Gastrocnemius medialis (tissue), 4 donors: ENCODE data around the gene ADARB1. TPM values are rescaled to one million over a fixed set of nuclear protein-coding genes. Genes with fewer than 3 reads are reported as not detected.

Source experiments
- ATAC-seq, 2 donors: fragments of 150-250 bp; one replicate each; pipeline ENCODE4 v1.9.1; 2016
- DNase-seq, 2 donors: peaks; one replicate each; pipeline ENCODE4 v3.0.0-alpha.2; 2019
- H3K27ac ChIP-seq, 4 donors: fragments of 200-600 bp; sonication (generic); 1 replicate in 1 of 4; 2 replicates in 3 of 4; pipeline ENCODE4 v1.5.1; 2016 to 2018; ENCODE audit warnings: mild to moderate bottlenecking in 2 of 4, moderate library complexity in 1 of 4
- H3K27me3 ChIP-seq, 3 donors: fragments of 200-600 bp; sonication (generic) in 2 of 3; 1 replicate in 1 of 3; 2 replicates in 2 of 3; pipeline versions ENCODE4 v1.5.1 to v1.6.0; 2016 to 2019; ENCODE audit warnings: mild to moderate bottlenecking in 1 of 3, moderate library complexity in 1 of 3
- H3K36me3 ChIP-seq, 2 donors: fragments of 200-600 bp; sonication (generic) in 1 of 2; one replicate each; pipeline ENCODE4 v1.5.1; 2017 to 2018
- H3K4me1 ChIP-seq, 2 donors: fragments of 200-600 bp; sonication (generic) in 1 of 2; one replicate each; pipeline ENCODE4 v1.5.1; 2016 to 2017; ENCODE audit warnings: mild to moderate bottlenecking in 2 of 2
- H3K4me3 ChIP-seq, 4 donors: fragments of 200-600 bp; sonication (generic) in 3 of 4; 1 replicate in 1 of 4; 2 replicates in 3 of 4; pipeline ENCODE4 v1.5.1; 2016 to 2019; ENCODE audit warnings: mild to moderate bottlenecking in 2 of 4
- H3K9me3 ChIP-seq, 3 donors: fragments of 200-600 bp; sonication (generic) in 2 of 3; 1 replicate in 1 of 3; 2 replicates in 2 of 3; pipeline ENCODE4 v1.5.1; 2016 to 2019
- POLR2A ChIP-seq, 2 donors: fragments of 450-650 bp; IDR thresholded peaks; one replicate each; pipeline ENCODE4 v1.6.1; 2017; ENCODE audit warnings: antibody characterized with exemption in 2 of 2, mild to moderate bottlenecking in 2 of 2, moderate library complexity in 2 of 2
- in situ Hi-C, 4 donors: fragments of 200-750 bp; cut with MboI; loops; one replicate each; pipeline versions ENCODE4 v1.15.0 to v1.8.0; 2017; ENCODE audit warnings: low sequenced_read_pairs in 4 of 4
- intact Hi-C: fragments of 100-400 bp; cut with DNase I; formaldehyde crosslinking; loops from one replicate; pipeline ENCODE4 v1.15.1; 2023; ENCODE audit warnings: low total_unique reads
- total RNA-seq, 4 donors: library from RNA; depleted of rRNA; stranded (reverse); fragments of >200 nt; gene quantifications; one replicate each; pipeline versions ENCODE4 v1.1.0 to v1.2.3, GENCODE V29; 2016
- TF ChIP-seq, protein P1 (sequence below), 5 experiments: fragments of 450-650 bp in 3 of 5; fragments of 200-600 bp in 2 of 5; sonication (generic) in 2 of 5; IDR thresholded peaks in 4 of 5; conservative IDR thresholded peaks in 1 of 5; 1 replicate in 4 of 5; 2 replicates in 1 of 5; pipeline ENCODE4 v1.5.1; 2016 to 2019; ENCODE audit warnings: antibody characterized with exemption in 5 of 5, mild to moderate bottlenecking in 3 of 5, moderate library complexity in 3 of 5

ADARB1 gene
- total RNA-seq, 4 donors from 2014 or later, result 5.9 to 11.5 (median 6.9) TPM

DNA sequence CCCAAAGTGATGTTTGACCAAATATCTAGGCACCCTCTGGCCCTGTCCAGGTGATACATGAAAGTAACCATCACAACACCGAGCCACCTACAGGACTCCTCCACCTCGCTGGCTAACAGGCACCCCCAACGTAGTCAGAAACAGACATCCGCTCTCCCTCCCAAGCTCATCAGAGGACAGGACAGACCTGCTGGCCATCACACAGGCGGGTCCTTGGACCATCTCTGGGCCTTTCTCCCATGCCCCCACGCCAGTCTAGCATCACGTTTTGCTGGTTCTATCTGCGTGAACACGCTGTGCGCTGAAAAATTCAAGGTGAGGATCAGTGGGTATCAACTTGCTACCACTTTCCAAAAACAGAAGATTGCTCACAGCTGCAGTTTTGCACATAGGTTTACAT lies 21.4 kb upstream of the ADARB1 start:
- no peak for TF ChIP-seq POLR2A (IDR thresholded peaks at IDR 0.05)
- TF ChIP-seq, protein P1, sequence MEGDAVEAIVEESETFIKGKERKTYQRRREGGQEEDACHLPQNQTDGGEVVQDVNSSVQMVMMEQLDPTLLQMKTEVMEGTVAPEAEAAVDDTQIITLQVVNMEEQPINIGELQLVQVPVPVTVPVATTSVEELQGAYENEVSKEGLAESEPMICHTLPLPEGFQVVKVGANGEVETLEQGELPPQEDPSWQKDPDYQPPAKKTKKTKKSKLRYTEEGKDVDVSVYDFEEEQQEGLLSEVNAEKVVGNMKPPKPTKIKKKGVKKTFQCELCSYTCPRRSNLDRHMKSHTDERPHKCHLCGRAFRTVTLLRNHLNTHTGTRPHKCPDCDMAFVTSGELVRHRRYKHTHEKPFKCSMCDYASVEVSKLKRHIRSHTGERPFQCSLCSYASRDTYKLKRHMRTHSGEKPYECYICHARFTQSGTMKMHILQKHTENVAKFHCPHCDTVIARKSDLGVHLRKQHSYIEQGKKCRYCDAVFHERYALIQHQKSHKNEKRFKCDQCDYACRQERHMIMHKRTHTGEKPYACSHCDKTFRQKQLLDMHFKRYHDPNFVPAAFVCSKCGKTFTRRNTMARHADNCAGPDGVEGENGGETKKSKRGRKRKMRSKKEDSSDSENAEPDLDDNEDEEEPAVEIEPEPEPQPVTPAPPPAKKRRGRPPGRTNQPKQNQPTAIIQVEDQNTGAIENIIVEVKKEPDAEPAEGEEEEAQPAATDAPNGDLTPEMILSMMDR (IDR thresholded peaks at IDR 0.05 in 4 of 5, conservative IDR thresholded peaks at IDR 0.05 in 1 of 5), result no peak
- H3K27ac ChIP-seq, result peak overlapping the region in 3 of 4 donors; percentile 91 to 93 (median 92)
- H3K27me3 ChIP-seq, result no peaks in the 10 kb centered on the region
- H3K9me3 ChIP-seq, result no peaks in the 10 kb centered on the region
- DNase-seq (peak in 1 of 2 donors; percentile 31), ATAC-seq (no peak)
- H3K4me3 ChIP-seq, result no peak overlapping the region
- no peaks in the 10 kb centered on the region for H3K36me3 ChIP-seq
- in situ Hi-C loops (loop anchor here in 1 of 4 donors (10.0 kb wide), 1 partner anchor 72 kb away; no protein-coding TSS in a partner anchor), intact Hi-C loops (loop anchor here (1.0 to 5.0 kb wide), 3 partner anchors 18 to 196 kb away; no protein-coding TSS in a partner anchor)
- peaks cover 36 to 47% of the 10 kb centered on the region in 2 donors for H3K4me1 ChIP-seq

DNA sequence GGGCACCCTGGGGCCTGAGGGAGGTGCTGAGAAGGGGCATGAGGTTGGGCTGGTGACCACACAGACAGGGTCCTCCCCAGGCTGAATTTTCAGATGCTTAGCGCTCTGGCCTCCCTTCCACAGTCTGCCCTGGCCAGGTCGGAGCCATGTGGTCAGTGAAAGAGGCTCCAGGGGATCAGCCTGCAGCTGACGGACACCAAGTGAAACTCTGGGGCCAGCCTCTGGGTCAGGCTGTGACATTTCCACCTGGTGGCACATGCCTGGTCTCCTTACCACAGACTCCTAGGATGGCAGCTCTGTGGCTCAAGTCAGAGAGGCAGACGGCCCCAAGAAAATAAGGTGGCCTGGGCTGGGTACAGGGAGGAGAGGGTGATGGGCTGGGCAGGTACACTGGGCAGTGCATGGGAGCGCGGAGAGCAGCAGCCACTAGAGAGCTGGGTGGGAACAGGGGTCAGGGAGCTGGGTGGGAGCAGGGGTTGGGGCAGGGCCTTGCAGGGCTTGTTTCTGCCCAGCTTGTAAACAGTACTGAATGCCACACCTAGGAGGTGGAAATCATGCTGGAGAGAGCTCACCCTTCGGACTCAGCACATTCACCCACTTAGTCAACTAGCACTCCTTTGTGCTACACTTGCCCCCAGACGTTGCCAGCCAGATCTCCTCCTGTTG lies 20.7 kb upstream of the ADARB1 start:
- intact Hi-C loops, result loop anchor here (1.0 to 5.0 kb wide), 3 partner anchors 19 to 196 kb away; no protein-coding TSS in a partner anchor
- in situ Hi-C loops, result loop anchor here in 1 of 4 donors (10.0 kb wide), 1 partner anchor 71 kb away; no protein-coding TSS in a partner anchor
- H3K27me3 ChIP-seq, result no peaks in the 10 kb centered on the region
- ATAC-seq (no peak), DNase-seq (peak in 1 of 2 donors; percentile 62)
- no peak for TF ChIP-seq POLR2A (IDR thresholded peaks at IDR 0.05)
- TF ChIP-seq, protein P1 (IDR thresholded peaks at IDR 0.05 in 4 of 5, conservative IDR thresholded peaks at IDR 0.05 in 1 of 5), result no peak
- no peaks in the 10 kb centered on the region for H3K36me3 ChIP-seq
- peak overlapping the region in 3 of 4 donors; percentile 45 to 93 (median 91) for H3K27ac ChIP-seq
- H3K4me1 ChIP-seq, result peaks cover 34 to 45% of the 10 kb centered on the region in 2 donors
- H3K9me3 ChIP-seq, result no peaks in the 10 kb centered on the region
- no peak overlapping the region for H3K4me3 ChIP-seq

DNA sequence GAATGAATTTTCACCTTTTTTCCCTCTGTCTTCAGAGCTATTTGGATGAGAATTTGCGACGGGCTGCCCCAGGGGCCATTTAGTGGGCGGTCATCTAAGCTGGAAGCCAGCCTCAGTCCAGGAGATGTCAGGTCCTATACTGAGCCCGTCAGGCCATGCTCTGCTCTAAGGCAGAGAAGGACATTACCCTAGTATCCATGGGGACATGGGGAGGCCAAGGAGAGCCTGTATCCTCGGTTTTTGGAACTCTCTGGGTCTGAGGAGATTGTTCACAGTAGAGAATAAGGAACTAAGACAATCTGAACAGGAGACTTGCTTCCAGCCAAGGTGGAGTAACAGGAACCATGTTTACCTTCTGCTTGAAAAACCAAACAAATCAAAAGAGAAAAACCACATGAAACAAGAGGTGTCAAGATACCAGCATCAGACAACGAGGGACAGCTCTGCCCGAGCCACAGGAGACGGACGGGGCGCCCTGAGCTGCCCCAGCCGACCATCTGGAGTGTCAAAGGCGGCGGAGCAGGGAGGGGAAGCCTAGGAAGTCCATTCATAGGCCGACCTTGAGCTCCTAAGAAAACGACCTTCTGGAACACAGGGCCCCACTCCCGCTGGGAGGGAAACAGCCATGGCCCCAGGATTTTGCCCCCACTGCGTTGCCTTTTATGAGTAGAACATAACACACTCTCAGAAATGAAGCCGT lies 20.0 kb upstream of the ADARB1 start:
- intact Hi-C loops, result loop anchor here (5.0 kb wide), 1 partner anchor 197 kb away; no protein-coding TSS in a partner anchor
- TF ChIP-seq, protein P1 (IDR thresholded peaks at IDR 0.05 in 4 of 5, conservative IDR thresholded peaks at IDR 0.05 in 1 of 5), result no peak
- TF ChIP-seq POLR2A (IDR thresholded peaks at IDR 0.05), result no peak
- peak in 1 of 2 donors; percentile 6 for DNase-seq
- Histone ChIP-seq H3K4me1 (peaks cover 29 to 38% of the 10 kb centered on the region in 2 donors), H3K36me3 (no peaks in the 10 kb centered on the region), H3K27me3 (no peaks in the 10 kb centered on the region), H3K27ac (peak overlapping the region in 1 of 4 donors; percentile 91), H3K4me3 (no peak overlapping the region), H3K9me3 (no peaks in the 10 kb centered on the region)
- ATAC-seq, result no peak
- in situ Hi-C loops, result loop anchor here in 1 of 4 donors (10.0 kb wide), 1 partner anchor 70 kb away; no protein-coding TSS in a partner anchor

DNA sequence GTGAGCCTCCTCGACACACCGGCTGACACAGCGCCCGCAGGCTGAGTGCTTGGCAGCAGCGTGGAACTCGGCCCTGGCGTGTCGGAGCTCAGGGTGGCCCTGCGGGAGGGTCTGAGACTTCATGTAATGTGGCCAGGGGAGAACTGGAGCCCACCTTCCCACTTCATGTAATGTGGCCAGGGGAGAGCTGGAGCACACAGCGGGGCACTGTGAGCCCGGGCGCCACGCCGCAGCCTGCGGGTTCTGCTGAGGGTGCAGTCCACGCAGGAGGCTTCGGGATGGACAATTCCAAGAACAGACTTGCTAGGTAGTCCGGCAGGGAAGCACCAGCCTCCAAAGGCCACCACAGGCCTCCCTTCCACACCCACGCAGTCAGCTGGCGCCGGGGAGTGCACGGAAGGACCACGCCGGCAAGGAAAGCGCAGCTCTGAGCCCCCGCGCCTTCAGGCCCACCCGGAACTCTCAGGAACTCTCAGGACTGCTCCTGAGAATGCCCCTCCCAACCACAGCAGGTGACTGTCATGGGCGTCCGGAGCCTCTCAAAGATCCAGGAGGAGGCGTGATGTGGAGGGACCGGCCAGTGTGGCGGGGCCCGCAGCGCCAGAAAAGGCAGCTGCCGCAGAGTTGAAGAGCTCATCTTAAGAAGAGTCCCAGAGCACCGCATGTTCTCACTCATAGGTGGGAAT lies 19.3 kb upstream of the ADARB1 start:
- DNase-seq, result peak in 1 of 2 donors; percentile 18
- Histone ChIP-seq H3K27me3 (no peaks in the 10 kb centered on the region), H3K9me3 (no peaks in the 10 kb centered on the region), H3K27ac (no peak overlapping the region), H3K4me3 (no peak overlapping the region), H3K36me3 (no peaks in the 10 kb centered on the region), H3K4me1 (peaks cover 22 to 32% of the 10 kb centered on the region in 2 donors)
- intact Hi-C loops (loop anchor here (5.0 kb wide), 1 partner anchor 198 kb away; no protein-coding TSS in a partner anchor), in situ Hi-C loops (loop anchor here in 1 of 4 donors (10.0 kb wide), 1 partner anchor 70 kb away; no protein-coding TSS in a partner anchor)
- TF ChIP-seq, protein P1 (IDR thresholded peaks at IDR 0.05 in 4 of 5, conservative IDR thresholded peaks at IDR 0.05 in 1 of 5), result no peak
- no peak for TF ChIP-seq POLR2A (IDR thresholded peaks at IDR 0.05)
- no peak for ATAC-seq
